Tibial artery (tissue), 4 donors: ENCODE data around the gene C19orf25.
"Not testable (repeated sequence)": the region's sequence is repeated elsewhere in the genome, so short reads cannot be mapped to it uniquely, and the experiment has no call there.

Experiments used
- DNase-seq, 2 donors: peaks; one replicate each; pipeline ENCODE4 v3.0.0-alpha.2; 2019
- H3K27ac ChIP-seq, 2 donors: fragments of 200-600 bp; sonication (generic) in 1 of 2; 1 replicate in 1 of 2; 2 replicates in 1 of 2; pipeline ENCODE4 v1.5.1; 2018 to 2019; ENCODE audit warnings: mild to moderate bottlenecking in 1 of 2
- H3K27me3 ChIP-seq, 2 donors: fragments of 200-600 bp; sonication (generic) in 1 of 2; one replicate each; pipeline versions ENCODE4 v1.5.1 to v1.6.0; 2016 to 2019
- H3K36me3 ChIP-seq, 3 donors: fragments of 200-600 bp; sonication (generic) in 2 of 3; one replicate each; pipeline ENCODE4 v1.5.1; 2016 to 2019; ENCODE audit warnings: mild to moderate bottlenecking in 2 of 3
- H3K4me1 ChIP-seq, 4 donors: fragments of 200-600 bp; sonication (generic) in 2 of 4; 1 replicate in 3 of 4; 2 replicates in 1 of 4; pipeline ENCODE4 v1.5.1; 2016 to 2019
- H3K4me3 ChIP-seq, 2 donors: fragments of 200-600 bp; sonication (generic) in 1 of 2; 1 replicate in 1 of 2; 2 replicates in 1 of 2; pipeline ENCODE4 v1.5.1; 2018 to 2019; ENCODE audit warnings: mild to moderate bottlenecking in 2 of 2
- H3K9me3 ChIP-seq, 3 donors: fragments of 200-600 bp; sonication (generic) in 1 of 3; one replicate each; pipeline ENCODE4 v1.5.1; 2016 to 2019
- CTCF ChIP-seq, 2 experiments: fragments of 200-600 bp in 1 of 2; fragments of 450-650 bp in 1 of 2; IDR thresholded peaks; one replicate each; pipeline ENCODE4 v1.5.1; 2017 to 2019; ENCODE audit warnings: antibody characterized with exemption in 2 of 2, mild to moderate bottlenecking in 1 of 2, moderate library complexity in 1 of 2
- intact Hi-C: fragments of 100-400 bp; cut with DNase I; formaldehyde crosslinking; loops from one replicate; pipeline ENCODE4 v1.15.0; 2023; ENCODE audit warnings: low total_unique reads

Gene C19orf25

GRCh38 chr19:1482361-1483130, 3.5 kb upstream of the C19orf25 start:
- no peaks in the 10 kb centered on the region for H3K9me3 ChIP-seq
- TF ChIP-seq CTCF (IDR thresholded peaks at IDR 0.05): no peak
- peaks cover 0 to 18% (median 16%) of the 10 kb centered on the region in 4 donors for H3K4me1 ChIP-seq
- DNase-seq: no peak
- H3K27ac ChIP-seq: no peak overlapping the region
- H3K36me3 ChIP-seq: no peaks in the 10 kb centered on the region
- peaks cover 0 to 9% of the 10 kb centered on the region in 2 donors for H3K27me3 ChIP-seq
- H3K4me3 ChIP-seq: no peak overlapping the region
- intact Hi-C loops: no loop called here

GRCh38 chr19:1481893-1482360, 2.9 kb upstream of the C19orf25 start:
- H3K36me3 ChIP-seq: peaks cover 0 to 4% (median 0%) of the 10 kb centered on the region in 3 donors
- H3K27ac ChIP-seq: no peak overlapping the region
- peaks cover 0 to 13% of the 10 kb centered on the region in 2 donors for H3K27me3 ChIP-seq
- peaks cover 0 to 22% (median 18%) of the 10 kb centered on the region in 4 donors for H3K4me1 ChIP-seq
- H3K4me3 ChIP-seq: no peak overlapping the region
- intact Hi-C loops: no loop called here
- TF ChIP-seq CTCF (IDR thresholded peaks at IDR 0.05): no peak
- no peaks in the 10 kb centered on the region for H3K9me3 ChIP-seq
- DNase-seq: no peak

GRCh38 chr19:1481224-1481892, 2.3 kb upstream of the C19orf25 start:
- Histone ChIP-seq H3K27me3 (peaks cover 0 to 17% of the 10 kb centered on the region in 2 donors), H3K9me3 (no peaks in the 10 kb centered on the region), H3K4me1 (peaks cover 0 to 22% (median 18%) of the 10 kb centered on the region in 4 donors), H3K27ac (no peak overlapping the region), H3K4me3 (no peak overlapping the region), H3K36me3 (peaks cover 0 to 9% (median 3%) of the 10 kb centered on the region in 3 donors)
- intact Hi-C loops: no loop called here
- no peak for DNase-seq
- TF ChIP-seq CTCF (IDR thresholded peaks at IDR 0.05): no peak

GRCh38 chr19:1477056-1477455, 2.0 kb downstream of the C19orf25 start:
- intact Hi-C loops, DNase-seq: not testable (repeated sequence)

GRCh38 chr19:1475751-1476437, 3.1 kb downstream of the C19orf25 start:
- Histone ChIP-seq H3K9me3 (no peaks in the 10 kb centered on the region), H3K4me1 (peaks cover 3 to 46% (median 39%) of the 10 kb centered on the region in 4 donors), H3K36me3 (peaks cover 0 to 30% (median 30%) of the 10 kb centered on the region in 3 donors), H3K27me3 (peaks cover 14 to 63% of the 10 kb centered on the region in 2 donors), H3K27ac (no peak overlapping the region), H3K4me3 (no peak overlapping the region)
- no peak for TF ChIP-seq CTCF (IDR thresholded peaks at IDR 0.05)
- no peak for DNase-seq
- intact Hi-C loops: no loop called here

More at GRCh38 chr19:1477056-1477455, 2.0 kb downstream of the C19orf25 start:
- not testable (repeated sequence) for H3K4me3 ChIP-seq, H3K9me3 ChIP-seq, H3K27ac ChIP-seq
- Histone ChIP-seq H3K4me1 (peaks cover 0 to 35% (median 27%) of the 10 kb centered on the region in 4 donors), H3K36me3 (peaks cover 0 to 30% (median 30%) of the 10 kb centered on the region in 3 donors), H3K27me3 (peaks cover 3 to 52% of the 10 kb centered on the region in 2 donors)
